ENCODE data around the gene OGFR.
A peak's percentile ranks its signal among the peaks of the same experiment; 100 is the strongest.
"Not testable (repeated sequence)": the region's sequence is repeated elsewhere in the genome, so short reads cannot be mapped to it uniquely, and the experiment has no call there.

OGFR gene

GRCh38 chr20:62843656-62844055 is 39.0 kb downstream of the OGFR start:
- no peak for DNase-seq

GRCh38 chr20:62844182-62844581 is 39.5 kb downstream of the OGFR start:
- DNase-seq, result no peak

- no peak for DNase-seq
Observed at GRCh38 chr20:62845416-62846160, 41.0 kb downstream of the OGFR start.

- no peak for DNase-seq
Observed at GRCh38 chr20:62846166-62846890, 41.7 kb downstream of the OGFR start.

GRCh38 chr20:62848917-62849316 is 44.3 kb downstream of the OGFR start:
- DNase-seq, result not testable (repeated sequence)

- DNase-seq, result no peak
Observed at GRCh38 chr20:62849431-62849830, 44.8 kb downstream of the OGFR start.

- no peak for DNase-seq
Observed at GRCh38 chr20:62850333-62850974, 45.8 kb downstream of the OGFR start.

- no peak for DNase-seq
Observed at GRCh38 chr20:62852196-62852595, 47.6 kb downstream of the OGFR start.

GRCh38 chr20:62852841-62853240 is 48.2 kb downstream of the OGFR start:
- no peak for DNase-seq

- DNase-seq, result not testable (repeated sequence)
Observed at GRCh38 chr20:62853304-62853703, 48.7 kb downstream of the OGFR start.

GRCh38 chr20:62854121-62854520 is 49.5 kb downstream of the OGFR start:
- no peak for DNase-seq

- DNase-seq, result no peak
Observed at GRCh38 chr20:62855120-62855519, 50.5 kb downstream of the OGFR start.

- DNase-seq, result no peak
Observed at GRCh38 chr20:62856931-62857619, 52.4 kb downstream of the OGFR start.

- DNase-seq, result no peak
Observed at GRCh38 chr20:62858058-62858830, 53.6 kb downstream of the OGFR start.

GRCh38 chr20:62859721-62860120 is 55.1 kb downstream of the OGFR start:
- DNase-seq, result no peak

GRCh38 chr20:62860391-62860923 is 55.8 kb downstream of the OGFR start:
- DNase-seq, result peak; percentile 49

GRCh38 chr20:62860924-62861691 is 56.5 kb downstream of the OGFR start:
- no peak for DNase-seq

GRCh38 chr20:62861726-62862336 is 57.2 kb downstream of the OGFR start, which contains the start of gene TCFL5:
Gene TCFL5 (minus strand): TSS chr20:62861822. CDS start chr20:62861670, 152 bp downstream.
- DNase-seq, result peak; percentile 65
